NCI-H345 (cell line): ENCODE measurements around the gene RTKN.
"Not testable (repeated sequence)": the region's sequence is repeated elsewhere in the genome, so short reads cannot be mapped to it uniquely, and the experiment has no call there.

Source experiments
- DNase-seq: peaks from one replicate; lab custom pipeline; 2025; lab: John Stamatoyannopoulos, UW

Gene RTKN, protein sequence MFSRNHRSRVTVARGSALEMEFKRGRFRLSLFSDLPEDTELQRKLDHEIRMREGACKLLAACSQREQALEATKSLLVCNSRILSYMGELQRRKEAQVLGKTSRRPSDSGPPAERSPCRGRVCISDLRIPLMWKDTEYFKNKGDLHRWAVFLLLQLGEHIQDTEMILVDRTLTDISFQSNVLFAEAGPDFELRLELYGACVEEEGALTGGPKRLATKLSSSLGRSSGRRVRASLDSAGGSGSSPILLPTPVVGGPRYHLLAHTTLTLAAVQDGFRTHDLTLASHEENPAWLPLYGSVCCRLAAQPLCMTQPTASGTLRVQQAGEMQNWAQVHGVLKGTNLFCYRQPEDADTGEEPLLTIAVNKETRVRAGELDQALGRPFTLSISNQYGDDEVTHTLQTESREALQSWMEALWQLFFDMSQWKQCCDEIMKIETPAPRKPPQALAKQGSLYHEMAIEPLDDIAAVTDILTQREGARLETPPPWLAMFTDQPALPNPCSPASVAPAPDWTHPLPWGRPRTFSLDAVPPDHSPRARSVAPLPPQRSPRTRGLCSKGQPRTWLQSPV

DNA sequence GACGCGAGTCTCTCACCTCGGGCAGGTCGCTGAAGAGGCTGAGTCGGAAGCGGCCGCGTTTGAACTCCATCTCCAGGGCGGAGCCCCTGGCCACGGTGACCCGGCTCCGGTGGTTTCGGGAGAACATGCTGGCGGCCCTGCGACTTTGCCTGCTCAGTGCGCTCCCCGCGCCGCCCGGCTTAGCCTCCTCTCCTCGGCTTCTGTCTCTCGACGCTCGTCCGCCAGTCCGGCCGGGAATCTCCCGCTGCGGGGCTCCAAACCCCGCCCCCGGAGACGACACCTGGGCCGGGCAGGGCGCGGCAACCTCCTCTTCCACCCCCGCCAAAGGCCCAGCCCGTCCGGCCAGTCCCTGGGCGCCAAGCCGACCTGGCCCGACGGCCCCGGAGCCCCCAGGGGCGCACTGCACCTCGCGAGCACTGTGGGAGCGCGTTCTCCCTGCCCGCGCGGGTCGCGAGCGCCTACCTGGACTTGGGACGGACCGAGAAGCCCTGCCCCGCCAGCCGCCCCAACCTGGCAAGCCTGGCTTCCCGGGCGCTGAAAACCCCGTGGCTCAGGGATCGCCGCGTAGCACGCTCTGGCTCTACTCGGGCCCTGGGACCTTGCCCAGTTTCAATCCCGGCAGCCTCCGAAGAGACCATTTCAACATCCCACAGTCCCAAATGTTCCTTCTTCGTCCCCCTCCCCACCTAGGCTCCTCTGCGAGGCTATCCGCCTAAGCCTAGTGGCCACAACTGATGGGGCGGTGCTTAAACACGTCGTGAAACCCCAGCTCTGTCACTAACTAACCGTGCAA is at the start of gene RTKN:
Gene RTKN (minus strand): TSS at position 248 of the 793 bp plus-strand sequence. CDS start 121 bp downstream, at position 127.
- DNase-seq, result peak; percentile 44

DNA sequence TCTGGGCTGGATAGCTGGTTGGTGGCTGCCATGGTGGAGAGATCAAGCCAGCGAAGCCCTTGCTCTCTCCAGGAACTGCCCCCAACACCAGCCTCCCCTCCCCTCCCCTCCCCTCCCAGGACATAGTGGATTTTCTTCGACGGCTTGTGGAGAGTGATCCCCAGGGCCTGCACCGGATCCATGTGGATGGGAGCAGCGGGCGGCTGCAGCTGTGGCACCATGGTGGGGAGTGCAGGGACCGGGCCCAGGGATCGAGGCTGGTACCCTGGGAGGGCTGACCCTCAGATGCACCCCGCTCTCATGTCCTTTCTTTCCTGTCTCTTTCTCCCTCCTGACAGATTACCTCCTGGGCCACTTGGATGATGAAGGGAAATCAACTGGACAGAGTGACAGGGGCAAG is 48.2 kb upstream of the RTKN start:
- DNase-seq, result no peak

DNA sequence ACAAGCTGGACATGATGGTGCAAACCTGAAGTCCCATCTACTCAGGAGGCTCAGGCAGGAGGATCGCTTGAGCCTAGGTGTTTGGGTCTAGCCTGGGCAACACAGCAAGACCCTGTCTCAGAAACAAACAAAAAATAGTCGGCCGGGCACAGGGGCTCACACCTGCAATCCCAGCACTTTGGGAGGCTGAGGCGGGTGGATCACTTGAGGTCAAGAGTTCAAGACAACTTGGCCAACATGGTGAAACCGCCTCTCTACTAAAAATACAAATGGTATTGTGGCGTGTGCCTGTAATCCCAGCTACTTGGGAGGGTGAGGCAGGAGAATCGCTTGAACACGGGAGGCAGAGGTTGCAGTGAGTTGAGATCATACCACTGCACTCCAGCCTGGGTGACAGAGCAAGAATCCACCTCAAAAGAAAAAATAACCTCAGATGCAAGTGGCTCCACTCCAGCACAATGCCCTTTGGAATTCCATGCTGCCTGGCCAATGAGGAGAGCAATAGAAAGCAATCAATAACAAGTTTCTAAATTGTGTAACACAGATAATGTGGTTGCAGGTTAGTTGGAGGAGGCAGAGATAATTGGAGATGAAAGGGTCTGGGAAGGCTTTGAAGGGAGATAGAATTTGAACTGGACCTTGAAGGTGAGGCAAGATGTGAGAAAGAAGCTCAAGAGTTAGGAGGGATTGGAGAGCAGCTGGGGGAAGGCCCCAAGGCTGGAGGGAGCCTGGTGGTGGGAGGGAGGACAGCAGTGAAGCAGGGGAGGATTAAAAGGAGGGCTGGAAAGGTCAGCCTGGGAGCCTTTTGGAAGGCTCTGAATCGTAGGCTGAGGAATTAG is 47.1 kb upstream of the RTKN start:
- DNase-seq, result no peak

DNA sequence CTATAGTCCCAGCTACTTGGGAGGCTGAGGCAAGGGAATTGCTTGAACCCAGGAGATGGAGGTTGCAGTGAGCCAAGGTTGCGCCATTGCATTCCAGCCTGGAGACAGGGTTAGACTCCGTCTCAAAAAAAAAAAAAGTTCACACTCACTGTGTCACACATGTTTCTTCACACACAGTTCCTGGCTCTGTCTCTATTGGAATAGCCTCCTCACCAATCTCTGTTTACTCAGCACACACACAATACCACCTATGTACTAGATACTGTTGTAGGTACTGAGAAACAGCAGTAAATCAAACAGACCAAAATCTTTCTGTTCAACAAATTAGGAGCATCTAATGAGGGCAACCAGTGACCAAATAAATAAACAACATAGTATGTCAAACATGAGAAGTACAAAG is 44.4 kb upstream of the RTKN start:
- no peak for DNase-seq

DNA sequence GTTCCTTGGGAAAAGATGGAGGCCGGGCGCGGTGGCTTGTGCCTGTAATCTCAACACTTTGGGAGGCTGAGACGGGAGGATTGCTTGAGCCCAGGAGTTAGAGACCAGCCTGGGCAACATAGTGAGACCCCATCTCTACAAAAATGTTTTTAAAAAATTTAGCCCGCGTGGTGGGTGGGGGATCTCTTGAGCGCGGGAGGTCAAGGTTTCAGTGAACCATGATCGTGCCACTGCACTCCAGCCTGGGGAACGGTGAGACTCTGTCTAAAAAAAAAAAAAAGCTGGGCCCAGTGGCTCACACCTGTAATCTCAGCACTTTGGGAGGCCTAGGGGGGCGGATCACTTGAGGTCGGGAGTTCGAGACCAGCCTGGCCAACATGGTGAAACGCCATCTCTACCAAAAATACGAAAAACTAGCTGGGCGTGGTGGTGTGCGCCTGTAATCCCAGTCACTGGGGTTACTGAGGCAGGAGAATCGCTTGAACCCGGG is 42.0 kb upstream of the RTKN start:
- not testable (repeated sequence) for DNase-seq

DNA sequence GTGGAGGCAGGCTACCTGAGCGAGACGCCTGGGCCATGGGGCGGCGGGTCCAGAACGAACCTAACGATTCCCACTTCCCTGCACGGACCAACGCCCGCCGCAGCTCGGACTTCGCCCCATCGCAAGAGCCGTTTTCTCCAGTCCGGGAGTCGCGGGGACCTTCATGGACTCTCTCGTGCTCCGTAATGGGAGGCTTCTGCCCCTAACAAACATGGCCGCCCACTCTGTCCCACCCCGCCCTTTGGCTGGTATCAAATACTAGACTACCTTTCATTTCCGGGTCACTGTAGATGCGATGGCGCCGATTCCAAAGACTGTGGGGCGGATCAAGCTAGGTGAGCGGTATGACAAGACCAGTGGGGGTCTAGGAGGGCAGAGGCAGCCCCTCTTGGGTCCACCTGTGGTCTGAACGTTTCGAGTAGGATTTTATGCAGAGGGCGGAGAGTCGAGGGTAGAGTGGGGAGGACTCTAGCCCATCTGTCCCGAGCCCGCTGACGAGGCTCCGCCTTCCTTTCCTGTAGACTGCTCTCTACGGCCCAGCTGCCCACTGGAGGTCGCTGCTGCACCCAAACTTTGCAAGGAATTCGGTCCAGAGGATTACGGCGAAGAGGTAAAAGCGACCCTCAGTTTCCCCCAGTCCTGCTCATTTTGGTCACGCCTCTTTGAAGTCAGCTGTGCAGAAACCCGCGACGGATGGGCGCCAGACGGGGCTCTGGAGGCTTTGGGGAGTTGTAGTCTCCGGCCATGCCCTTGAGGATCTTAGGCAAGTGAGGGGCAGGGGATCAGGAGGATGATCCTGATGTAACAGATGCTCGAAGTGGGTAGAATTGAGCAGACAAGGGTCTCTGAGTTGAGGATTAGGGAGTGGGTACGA is 41.3 kb upstream of the RTKN start, which contains the start of the genes CCDC142 and TTC31:
Gene CCDC142 (minus strand): TSS at position 198 of the 874 bp plus-strand sequence. CDS start 161 bp downstream, at position 37.
Gene TTC31 (plus strand): TSS at position 281 of the 874 bp plus-strand sequence. CDS start 15 bp downstream, at position 296.
- DNase-seq, result peak; percentile 94

DNA sequence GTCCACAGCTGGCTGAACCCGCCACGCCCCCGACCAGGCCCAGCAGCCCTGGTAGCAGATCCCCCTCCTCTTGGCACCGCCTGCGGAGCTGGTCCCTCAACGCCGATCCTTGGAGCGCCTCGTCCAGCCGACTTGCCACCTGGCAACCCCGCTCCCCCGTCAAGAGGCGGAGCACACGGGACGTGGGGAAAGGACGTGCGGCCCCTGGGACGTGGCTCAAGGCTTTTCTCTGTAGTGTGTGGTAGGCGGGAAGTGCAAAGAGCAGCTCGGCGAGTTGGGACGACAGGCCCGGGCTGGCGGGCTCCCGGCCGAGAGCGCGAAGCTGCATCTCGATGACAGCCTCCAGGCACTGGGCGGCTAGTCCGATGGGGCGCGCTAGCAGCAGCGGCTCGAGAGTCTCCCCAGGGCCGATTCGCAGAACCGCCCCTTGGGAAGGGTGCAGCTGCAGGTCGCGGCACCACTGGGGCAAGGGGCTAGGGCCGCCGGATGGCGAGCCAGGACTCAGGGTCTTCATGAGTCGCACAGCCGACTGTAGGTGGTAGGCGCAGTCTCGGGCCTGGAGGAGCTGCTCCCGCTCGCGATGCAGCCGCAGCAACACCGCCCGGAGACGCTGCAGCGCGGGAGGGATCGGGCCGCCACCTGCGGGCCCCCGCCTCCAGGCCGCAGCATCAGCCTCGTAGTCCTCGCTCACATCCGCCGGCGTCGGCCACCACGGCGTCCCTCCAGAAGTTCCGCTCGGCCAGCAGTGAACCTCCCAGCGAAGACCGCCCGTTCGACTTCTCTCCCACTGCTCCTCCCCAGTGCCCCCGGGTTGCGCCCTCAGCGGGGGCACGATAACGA is 40.4 kb upstream of the RTKN start:
- DNase-seq, result peak; percentile 68

DNA sequence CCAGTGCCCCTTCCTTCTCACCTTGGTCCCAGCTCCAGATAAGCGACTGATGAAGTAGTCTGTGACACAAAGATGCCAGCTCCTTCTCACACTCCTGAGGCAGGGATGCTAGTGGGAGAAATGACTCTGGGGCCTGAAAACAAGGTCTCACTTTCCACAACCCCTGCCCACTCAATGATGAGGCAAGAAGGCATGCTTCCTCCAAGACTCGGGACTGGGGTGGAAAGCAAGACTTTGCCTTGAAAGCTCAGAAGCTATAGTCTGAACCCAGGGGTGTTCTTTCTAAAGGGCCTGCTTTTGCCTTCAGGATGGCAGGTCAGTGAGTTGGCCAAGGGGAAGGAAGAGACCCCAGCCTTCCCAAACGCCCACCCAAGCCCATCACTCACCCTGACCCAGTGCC is 39.7 kb upstream of the RTKN start:
- no peak for DNase-seq

DNA sequence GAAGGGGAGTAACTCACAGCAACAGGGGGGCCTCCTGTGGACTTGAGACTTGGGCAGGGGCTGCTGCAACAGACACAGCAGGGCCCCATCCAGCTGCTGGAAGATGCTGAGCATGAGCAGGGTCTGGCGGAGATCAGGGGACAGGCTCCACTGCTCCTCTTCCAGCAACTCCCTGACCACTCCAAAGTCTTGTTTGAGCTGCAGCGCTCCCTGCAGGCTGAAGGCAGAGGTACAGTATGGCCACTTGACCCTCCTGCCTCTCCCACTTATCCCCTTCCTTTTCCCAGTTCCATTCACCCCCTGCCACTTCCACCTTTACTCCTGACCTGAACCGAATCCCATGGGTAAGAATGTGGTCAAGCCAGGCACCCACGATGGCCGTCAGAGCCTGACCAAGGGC is 33.2 kb upstream of the RTKN start:
- no peak for DNase-seq

DNA sequence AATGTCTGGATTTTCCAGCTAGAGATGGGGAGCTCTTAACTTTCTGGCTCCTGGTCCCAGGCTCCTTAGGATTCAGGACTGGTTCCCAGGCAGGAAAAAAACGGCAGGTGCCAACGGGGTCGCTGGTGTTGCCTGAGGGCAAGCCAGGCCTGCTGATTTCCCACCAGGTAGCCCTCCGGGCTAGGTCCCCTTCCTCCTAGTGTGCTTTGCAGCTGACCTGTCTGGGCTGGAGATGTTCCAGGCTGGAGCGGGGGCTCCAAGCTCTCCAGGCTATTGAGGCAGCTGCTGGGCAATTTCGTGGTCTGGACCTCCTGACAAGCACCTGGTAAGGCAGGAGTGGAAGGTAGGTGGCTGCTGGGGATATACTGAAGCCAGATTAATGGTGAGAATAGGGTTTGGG is 32.7 kb upstream of the RTKN start:
- DNase-seq, result no peak

DNA sequence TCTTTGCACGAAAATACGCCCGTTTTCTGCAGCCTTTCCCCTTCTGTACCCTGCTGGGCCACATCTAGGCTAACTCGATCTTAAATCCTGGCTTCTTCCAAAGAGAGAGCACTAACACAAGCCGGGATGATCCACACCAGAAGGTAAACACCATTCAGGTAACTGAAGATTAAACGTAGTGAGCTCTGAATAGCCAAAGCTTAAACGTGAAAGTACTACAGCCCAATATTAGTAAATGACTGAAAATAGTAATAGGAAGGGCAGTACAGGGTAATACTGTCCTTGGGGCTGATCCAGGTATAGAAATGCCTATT is 31.2 kb upstream of the RTKN start:
- no peak for DNase-seq

DNA sequence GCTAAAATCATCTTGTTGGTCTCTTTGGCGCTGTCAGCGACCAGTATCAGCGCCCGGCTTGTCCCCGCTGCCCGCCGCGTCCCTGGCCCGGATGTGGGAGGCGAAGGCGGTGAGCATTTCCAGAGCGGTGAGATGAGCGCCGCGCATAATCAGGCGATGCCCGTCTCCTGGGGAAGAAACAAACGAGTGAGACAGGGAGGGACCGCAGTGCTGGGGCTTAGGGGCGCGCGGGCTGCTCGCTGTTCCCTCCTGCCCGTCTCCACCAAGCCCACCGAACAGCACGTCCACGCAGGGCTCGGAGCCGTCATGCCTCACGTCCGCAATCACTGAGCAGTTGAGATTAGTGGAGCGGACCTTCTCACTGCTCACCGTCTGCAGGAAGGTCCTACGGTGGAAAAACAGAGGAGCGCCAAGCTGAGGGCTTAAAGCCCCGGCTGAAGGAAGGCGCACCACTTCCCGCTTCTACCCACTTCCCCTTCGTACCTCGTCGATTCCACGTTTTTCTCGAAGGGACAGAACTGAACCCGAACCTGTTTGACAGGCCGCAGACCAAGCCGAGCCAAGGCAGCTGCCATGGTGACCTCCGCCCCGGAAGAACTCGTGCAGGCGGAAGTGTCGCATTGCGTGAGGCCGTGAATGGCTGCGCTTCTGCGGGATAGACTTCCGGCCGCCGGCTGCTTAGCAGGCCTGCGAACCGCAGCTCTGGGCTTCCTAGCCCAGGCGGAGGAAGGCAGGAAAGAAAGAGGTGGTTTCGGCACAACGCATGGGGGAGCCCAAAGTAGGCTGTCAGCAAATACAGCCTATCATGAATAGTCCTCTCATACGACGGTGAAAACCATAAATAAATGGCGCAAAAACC is 30.6 kb upstream of the RTKN start, which contains the start of gene MRPL53:
Gene MRPL53 (minus strand): TSS at position 595 of the 859 bp plus-strand sequence. CDS start 20 bp downstream, at position 575.
- DNase-seq, result peak; percentile 94

DNA sequence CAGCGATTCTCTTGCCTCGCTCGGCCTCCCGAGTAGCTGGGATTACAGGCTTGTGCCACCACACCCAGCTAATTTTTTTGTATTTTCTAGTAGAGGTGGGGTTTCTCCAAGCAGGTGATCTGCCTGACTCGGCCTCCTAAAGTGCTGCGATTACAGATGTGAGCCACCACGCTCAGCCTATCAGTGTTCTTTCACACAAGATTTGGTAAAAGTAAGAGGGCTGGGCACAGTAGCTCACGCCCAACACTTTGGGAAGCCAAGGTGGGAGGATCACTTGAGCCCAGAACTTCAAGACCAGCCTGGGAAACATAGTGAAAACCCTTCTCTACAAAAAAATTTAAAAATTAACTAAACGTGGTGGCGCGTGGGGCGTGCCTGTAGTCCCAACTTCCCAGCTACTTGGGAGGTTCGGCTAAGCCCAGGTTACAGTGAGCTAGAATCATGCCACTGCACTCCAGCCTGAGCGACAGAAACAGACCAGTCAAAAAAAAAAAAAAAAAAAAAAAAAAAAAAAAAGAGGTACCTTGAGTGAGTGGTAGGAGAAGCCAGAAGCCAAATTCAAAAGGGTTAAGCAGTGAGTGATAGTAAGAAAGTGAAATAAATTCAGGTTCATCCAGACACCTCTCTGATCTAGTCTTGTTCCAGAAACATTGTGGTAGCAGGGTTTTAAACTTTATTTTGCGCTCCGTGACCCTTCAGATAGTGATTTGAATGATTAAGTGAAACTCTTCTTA is 29.8 kb upstream of the RTKN start:
- DNase-seq, result no peak

DNA sequence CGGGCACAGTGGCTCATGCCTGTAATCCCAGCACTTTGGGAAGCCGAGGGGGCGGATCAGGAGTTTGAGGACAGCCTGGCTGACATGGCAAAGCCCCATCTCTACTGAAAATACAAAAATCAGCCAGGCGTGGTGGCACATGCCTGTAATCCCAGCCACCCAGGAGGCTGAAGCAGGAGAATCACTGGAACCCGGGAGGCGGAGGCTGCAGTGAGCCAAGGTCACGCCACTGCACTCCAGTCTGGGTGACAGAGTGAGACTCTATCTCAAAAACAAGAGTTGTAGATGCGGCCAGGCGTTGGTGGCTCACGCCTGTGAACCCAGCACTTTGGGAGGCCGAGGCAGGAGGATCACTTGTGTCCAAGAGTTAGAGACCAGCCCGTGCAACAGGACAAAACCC is 29.0 kb upstream of the RTKN start:
- DNase-seq, result not testable (repeated sequence)

DNA sequence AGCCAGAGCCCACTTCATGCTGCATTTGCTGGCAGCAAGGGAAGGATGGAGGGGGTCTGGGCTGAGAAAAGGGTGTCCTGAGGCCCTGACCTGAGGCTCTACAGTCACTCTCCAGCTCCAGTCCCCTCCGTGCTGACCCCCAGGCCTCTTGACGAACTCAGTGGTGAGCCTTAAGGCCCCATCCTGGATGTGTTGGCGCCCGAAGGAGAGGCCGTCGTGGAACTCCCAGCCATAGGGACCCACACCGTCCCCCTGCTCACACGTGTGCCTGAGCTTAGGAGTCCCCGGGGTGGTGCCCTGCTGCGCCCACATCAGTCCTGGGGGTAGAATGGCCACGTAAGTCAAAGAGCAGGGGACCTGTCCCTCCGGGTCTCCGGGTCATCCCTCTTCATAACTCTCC is 22.7 kb upstream of the RTKN start:
- no peak for DNase-seq

DNA sequence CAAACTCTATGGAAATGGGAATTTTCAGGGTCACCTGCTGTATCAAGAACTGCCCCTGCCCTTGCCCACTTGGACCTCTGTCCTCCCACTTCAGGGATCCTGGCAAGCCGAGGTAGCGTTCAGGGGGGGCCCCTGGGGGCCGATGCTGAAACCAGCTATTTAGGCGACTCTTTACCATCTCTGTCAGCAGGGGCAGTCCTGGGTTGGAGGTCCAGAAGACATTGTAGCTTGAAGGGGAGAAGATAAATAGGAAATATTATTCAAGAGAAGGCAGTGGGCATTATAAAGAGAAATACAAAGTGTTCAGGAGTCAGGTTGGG is 21.0 kb upstream of the RTKN start:
- DNase-seq, result no peak

DNA sequence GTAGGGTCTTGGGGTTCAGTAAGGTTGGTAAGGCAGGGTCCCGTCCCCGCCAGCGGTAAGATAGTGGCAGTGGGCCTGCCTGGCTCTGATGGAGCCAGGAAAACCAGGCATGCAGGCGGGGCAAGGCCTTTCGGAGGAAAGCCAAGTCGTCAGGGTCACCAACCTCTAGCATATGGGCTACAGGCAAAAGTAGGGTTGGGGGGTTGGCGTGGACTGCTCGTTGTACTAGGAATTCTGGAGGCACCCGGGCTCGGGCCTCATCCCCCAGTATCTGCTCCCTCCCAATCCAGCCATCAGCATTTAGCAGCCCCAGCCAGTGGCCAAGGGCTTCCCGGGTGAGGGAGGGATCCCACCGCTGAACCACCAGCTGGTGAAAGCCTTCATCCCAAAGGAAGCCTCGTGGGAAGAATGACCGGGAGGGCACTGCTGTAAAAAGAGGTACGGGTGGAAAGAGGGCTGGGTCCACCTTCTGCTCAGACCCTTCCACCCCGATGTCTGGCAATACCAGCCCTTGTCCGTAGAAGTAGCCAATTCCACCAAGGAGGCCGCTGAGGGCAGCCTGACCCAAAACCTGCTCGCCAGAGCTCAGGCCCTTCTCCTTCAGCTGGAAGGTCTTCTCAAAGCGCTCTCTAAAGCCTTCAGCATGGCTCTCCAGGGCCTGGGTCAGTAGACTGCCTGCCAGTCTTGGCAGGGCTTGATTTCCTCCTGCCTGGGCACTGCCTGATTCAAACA is 20.5 kb upstream of the RTKN start:
- no peak for DNase-seq
